Activated CD4-positive, CD25-positive, alpha-beta regulatory T cell (primary cell): ENCODE data around the gene CDKL1.

Experiments
- DNase-seq, 4 experiments: peaks; one replicate each; lab custom pipeline; 2025; lab: John Stamatoyannopoulos, UW

The CDKL1 gene

GRCh38 chr14:50396631-50397389, at the start of gene CDKL1:
Gene CDKL1, minus strand, starts transcription at chr14:50396881. Its CDS starts 1,013 bp downstream, at chr14:50395868.
- DNase-seq, result peak in 3 of 4 experiments; percentile 6 to 17 (median 13)

DNA sequence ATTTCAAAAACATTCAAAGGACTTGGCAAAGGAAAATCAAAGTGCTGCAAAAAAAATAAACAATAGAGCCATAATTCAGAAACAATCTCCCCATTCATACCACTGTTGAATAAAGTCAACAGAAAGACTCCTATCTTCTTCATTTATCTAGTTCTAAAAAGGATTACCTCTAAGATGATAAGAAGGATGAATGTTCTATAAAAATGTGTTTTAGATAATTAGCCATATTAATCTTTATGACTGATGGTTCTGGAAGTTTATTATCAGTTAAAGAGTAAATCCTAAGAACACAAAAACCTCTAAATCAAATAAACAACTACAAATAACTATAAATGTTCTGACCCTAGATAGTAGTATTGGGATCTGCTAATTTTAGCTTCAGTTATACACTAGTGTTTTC, 37.8 kb upstream of the CDKL1 start:
- no peak for DNase-seq

DNA sequence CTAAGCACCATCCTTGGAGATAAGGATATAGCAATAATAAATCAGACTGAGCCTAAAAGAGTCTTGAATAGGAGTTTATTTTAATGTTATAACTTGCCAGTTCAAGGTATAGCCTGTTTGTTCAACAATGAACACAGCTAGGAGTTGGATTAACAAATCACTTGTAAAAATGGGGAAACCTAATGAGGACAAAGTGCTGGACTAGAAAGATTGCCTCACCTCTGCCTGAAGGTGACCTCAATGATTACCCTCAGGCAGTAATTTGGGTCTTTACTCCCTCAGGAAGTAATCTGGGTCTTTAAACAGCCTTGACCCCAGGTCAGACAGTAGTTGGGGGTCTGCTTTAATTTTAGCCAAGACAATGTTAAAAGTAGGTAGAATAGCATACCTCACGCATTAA, 35.5 kb upstream of the CDKL1 start:
- DNase-seq, result no peak

DNA sequence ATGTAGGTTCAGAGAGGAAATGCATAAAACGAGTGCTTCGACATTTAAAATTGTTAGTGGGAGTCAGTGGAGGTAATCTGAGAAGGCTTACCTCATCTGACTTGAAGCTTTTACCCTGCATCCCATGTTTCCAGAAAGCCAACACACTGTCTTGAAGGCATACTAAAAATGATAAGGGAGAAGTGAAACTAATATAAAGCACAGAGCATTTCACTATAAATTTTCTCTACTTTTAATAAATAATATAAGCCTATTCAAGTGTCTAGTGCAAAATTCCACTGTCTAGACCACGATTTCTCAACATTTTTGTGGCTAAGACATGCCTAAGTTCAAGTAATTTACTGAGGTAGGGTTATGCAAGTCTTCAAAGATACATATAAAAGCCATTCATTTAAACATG, 29.1 kb upstream of the CDKL1 start:
- DNase-seq, result no peak

- DNase-seq, result no peak
These were observed 28.4 kb upstream of the CDKL1 start for GRCh38 chr14:50425105-50425504.

DNA sequence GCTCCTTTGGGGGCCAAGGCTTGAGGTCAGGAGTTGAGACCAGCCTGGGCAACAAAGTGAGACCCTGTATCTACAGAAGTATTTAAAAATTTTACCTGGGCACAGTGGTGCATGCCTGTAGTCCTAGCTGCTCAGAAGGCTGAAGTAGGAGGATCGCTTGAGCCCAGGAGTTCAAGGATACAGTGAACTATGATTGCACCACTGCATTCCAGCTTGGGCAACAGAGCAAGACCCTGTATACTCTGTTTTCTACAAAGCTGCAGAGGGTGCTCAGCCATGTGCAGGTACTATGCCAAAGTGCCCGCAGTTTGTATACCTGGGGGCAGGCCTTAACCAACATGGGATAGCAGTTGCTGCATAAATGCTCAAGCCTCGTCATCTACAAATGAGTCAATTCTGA, 26.8 kb upstream of the CDKL1 start:
- no peak for DNase-seq

DNA sequence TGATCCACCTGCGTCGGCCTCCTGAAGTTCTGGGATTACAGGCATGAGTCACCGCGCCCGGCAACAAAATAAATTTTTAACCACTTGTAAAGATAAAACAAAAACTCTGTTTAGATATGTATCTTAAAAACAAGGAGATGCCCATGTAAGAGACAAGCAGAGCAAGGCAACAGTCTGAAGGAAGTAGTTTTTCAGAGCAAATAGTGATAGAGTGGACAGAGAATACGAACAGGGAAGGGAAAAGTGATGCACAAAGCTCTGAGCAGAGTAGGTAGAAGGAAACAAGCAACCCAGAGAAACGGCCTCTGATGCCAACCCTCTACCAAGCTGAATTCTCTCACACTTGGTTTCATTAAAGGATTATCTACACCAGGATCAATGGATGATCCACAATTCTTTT, 24.8 kb upstream of the CDKL1 start:
- no peak for DNase-seq

DNA sequence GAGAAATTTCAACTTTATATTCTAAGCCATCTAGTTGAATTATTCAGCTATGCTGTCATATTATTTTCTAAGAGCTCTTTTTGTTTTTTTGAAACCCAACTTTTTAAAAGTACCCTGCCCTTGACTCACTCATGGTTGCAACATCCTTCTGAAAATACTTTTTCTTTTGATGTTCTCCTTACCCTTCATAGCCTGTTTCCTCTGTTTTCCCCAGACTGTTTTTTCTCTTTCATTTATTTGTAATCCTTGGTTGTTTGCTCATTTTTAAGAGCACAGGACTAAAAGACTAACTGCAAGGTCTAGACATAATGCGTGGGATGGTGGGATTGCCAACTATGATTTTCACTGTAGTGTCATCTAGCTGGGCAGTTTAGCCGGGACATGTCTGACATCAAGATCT, 21.2 kb upstream of the CDKL1 start:
- no peak for DNase-seq

DNA sequence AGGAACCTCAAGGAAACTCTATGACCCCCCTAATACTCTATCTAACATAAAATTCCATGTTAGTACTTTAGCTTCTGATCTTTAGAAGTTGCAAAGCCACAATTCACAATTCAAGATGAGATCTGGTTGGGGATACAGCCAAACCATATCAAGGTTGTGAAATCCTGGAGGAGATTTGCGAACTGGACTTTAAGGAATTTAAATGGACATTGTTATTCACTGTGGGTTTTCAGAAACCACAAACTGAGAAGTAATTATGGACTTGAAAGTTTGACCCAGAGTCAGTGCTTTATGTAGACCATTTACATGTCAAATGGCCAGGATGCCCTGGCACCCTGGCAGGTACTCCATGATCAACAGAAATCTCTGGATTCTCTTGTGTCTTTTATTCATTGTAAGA, 14.2 kb upstream of the CDKL1 start:
- DNase-seq, result no peak

DNA sequence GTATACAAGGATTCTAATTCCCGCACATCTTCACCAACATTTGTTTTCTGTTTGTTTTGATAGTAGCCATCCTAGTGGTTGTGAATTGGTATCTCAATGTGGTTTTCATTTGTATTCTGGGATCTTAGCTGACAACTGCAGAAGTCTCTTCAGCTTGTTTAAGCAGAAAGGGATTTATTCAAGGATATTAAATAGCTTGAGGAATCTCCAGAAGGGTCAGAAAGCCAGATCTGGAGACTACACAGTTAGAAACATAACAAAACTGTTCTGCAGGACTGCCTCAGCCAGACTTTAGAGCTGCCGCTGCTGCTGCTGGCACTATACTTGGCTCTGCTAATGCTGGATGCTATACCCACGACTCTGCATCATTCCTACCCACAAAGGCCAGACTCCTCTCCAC, 13.4 kb upstream of the CDKL1 start:
- no peak for DNase-seq

DNA sequence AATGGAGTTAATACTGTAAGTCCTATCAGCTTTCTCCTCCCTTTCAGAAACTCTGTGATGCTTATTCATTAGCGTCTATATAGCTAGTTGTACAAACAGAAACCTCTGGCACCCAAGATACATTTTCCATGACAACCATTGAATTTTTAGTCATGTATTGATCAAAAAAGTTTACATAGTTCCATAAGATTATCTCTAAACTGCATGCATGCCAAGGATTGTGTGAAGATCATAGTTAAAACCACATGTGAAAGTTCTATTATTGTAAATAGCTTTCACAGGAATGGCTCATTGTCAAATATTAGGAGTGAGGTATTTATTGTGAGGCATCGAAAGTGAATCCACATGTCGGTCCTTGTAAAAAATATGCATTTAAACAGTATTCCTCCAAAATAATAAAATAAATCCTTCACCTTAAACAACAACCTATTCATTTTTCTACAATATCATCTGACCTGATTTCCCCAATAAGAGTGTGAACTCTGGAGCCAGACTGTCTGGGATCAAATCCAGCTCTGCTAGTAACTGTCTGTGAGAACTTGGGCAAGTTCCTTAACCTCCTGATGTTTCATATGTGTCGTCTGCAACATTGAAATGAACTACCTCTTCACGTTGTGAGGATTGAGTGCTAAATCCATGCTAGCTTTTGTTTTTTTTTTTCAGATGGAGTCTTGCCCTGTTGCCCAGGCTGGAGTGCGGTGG, 10.6 kb upstream of the CDKL1 start:
- no peak for DNase-seq

- DNase-seq, result no peak
These were observed 6.7 kb upstream of the CDKL1 start for GRCh38 chr14:50403419-50403818.

GRCh38 chr14:50402965-50403364, 6.3 kb upstream of the CDKL1 start:
- DNase-seq, result no peak

- no peak for DNase-seq
These were observed 3.8 kb upstream of the CDKL1 start for GRCh38 chr14:50400461-50400860.

DNA sequence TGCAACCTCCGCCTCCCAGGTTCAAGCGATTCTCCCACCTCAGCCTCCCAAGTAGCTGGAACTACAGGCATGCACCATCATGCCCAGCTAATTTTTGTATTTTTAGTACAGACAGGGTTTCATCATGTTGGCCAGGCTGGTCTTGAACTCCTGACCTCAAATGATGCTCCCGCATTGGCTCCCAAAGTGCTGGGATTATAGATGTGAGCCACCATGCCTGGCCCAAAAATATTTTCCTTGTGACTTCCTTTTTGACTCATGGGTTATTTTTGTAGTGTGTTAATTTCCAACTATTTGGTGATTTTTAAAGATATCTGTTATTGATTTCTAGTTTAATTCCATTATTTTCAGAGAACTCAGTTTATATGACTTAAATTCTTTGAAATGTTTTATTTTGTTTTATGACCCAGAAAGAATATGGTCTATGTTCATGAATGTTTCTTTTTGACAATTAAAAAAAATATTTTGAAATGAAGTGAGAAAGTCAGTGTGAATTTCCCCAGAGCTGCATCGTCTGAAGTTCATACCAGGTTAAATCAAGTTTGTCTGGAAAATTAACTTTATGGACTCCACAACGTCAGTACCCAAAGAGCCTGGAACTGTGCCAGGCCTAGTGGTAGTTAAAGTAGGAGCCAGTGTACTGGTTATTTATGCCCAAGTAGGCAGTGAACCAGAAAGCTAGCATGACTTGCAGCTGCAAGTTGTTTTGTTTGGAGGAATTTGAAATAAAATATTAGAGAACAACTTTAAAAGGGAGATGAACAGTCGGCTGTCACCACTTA, 2.8 kb upstream of the CDKL1 start:
- DNase-seq, result no peak

DNA sequence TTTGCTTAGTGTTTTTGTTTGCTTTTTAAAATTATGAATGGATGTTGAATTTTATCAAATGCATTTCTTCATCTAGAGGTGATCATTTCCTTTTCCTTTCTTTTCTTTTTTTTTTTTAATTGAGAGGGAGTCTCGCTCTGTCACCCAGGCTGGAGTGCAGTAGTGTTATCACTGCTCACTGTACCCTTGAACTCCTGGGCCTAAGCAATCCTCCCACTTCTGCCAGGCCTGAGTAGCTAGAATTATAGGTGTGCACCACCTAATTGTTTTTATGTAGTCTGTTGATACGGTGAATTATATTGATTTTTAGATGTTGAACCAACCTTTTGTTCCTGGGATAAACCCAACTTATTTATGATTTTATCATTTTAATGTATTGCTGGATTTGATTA, 1.5 kb upstream of the CDKL1 start:
- no peak for DNase-seq

DNA sequence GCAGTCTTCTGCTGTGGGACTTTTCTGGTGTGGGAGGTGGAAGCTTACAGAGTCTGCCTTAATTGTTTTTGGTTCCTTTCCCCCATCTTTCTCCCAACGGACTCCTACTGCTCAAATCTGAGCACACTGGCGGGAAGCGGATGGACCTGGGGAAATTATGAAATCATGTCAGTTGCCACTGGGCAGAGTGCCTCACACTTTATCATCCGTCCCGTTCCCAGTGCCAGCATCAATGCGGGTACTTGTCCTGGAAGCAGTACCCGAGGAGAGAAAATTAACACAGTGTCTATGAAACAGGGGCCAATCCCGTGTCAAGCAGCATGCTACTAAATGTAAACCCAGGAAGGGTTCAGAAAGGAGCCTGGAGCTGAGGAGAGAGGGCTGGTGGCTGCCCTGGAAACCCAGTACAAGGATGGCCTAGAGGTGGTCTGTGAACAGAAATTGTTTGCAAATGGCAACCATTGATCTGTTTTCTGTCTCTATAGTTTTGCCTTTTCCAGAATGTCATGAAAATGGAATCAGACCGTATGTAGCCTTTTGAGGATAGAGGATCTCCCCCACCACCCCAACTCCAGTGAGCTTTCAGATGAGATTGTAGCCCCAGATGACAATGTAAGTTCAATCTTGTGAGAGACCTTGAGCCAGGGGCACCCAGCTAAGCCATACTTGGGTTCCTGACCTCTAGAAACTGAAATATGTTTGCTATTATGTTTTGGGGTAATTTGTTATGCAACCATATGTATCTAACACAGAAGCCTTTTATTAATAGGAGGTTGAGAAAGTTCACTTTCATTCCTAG, 908 bp upstream of the CDKL1 start:
- no peak for DNase-seq

DNA sequence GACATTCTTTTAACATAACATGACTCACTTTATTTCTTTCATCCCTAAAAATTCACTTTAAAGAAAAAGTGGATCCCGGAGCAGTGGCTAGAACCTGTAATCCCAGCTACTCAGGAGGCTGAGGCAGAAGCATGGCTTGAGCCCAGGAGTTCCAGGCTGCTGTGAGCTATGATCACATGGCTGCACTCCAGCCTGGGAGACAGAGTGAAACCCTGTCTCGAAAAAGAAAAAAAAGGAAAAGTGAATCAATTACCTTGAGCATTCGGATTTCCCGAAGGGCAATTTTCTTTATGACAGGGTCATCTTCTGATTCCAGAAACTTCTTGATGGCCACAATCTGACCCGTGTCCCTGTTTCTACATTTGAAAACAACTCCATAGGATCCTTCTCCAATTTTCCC, 1.2 kb downstream of the CDKL1 start:
- DNase-seq, result no peak

DNA sequence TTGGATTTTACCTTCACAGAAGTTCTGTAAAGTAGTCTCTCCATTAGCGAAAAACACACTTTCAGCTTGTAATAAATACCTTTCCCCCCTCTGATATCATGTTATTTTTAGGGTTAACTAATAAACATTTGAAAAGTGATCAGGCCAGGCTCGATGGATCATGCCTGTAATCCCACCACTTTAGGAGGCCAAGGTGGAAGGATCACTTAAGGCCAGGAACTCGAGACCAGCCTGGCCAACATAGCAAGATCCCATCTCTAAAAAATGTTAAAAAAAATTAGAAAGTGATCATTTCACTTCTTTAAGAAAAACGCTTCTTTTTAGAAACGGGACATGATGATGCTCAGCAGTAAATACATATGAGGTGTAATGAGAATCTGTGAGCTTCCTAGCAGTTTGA, 2.0 kb downstream of the CDKL1 start:
- no peak for DNase-seq

GRCh38 chr14:50389668-50390441, 6.8 kb downstream of the CDKL1 start:
- no peak for DNase-seq

GRCh38 chr14:50388256-50388931, 8.3 kb downstream of the CDKL1 start:
- DNase-seq, result no peak
